ENCODE data around the gene MSANTD1.
A peak's percentile ranks its signal among the peaks of the same experiment; 100 is the strongest.

Gene MSANTD1

GRCh38 chr4:3267576-3268394 lies 18.8 kb downstream of the MSANTD1 start:
- no peak for DNase-seq

GRCh38 chr4:3268395-3269104 lies 19.6 kb downstream of the MSANTD1 start:
- DNase-seq, result no peak

- DNase-seq, result no peak
These were observed 20.4 kb downstream of the MSANTD1 start for GRCh38 chr4:3269105-3269927.

- no peak for DNase-seq
These were observed 21.1 kb downstream of the MSANTD1 start for GRCh38 chr4:3269991-3270611.

GRCh38 chr4:3271131-3271530 lies 22.2 kb downstream of the MSANTD1 start:
- no peak for DNase-seq

- no peak for DNase-seq
These were observed 28.0 kb downstream of the MSANTD1 start for GRCh38 chr4:3276986-3277385.

- DNase-seq, result no peak
These were observed 31.5 kb downstream of the MSANTD1 start for GRCh38 chr4:3280466-3280865.

GRCh38 chr4:3283483-3283882 lies 34.5 kb downstream of the MSANTD1 start:
- no peak for DNase-seq

- DNase-seq, result no peak
These were observed 35.0 kb downstream of the MSANTD1 start for GRCh38 chr4:3283916-3284315.

- no peak for DNase-seq
These were observed 36.0 kb downstream of the MSANTD1 start for GRCh38 chr4:3284734-3285557.

- DNase-seq, result no peak
These were observed 36.8 kb downstream of the MSANTD1 start for GRCh38 chr4:3285558-3286334.

GRCh38 chr4:3286335-3287175 lies 37.6 kb downstream of the MSANTD1 start:
- DNase-seq, result no peak

GRCh38 chr4:3287271-3287971 lies 38.5 kb downstream of the MSANTD1 start:
- DNase-seq, result no peak

GRCh38 chr4:3287972-3288570 lies 39.1 kb downstream of the MSANTD1 start:
- no peak for DNase-seq

GRCh38 chr4:3288571-3289094 lies 39.7 kb downstream of the MSANTD1 start:
- no peak for DNase-seq

- DNase-seq, result peak; percentile 27
These were observed 41.5 kb downstream of the MSANTD1 start for GRCh38 chr4:3290476-3290875.

GRCh38 chr4:3290889-3291321 lies 41.9 kb downstream of the MSANTD1 start:
- peak; percentile 29 for DNase-seq

GRCh38 chr4:3291411-3291968 lies 42.5 kb downstream of the MSANTD1 start:
- DNase-seq, result peak; percentile 15

Data from DMS79 (cell line).